C4-2B (cell line): ENCODE results near the gene KIAA1755.
A peak's percentile ranks its signal among the peaks of the same experiment; 100 is the strongest.

Experiments used
- H3K27ac ChIP-seq: fragments of 450-650 bp; 2 replicates; pipeline ENCODE4 v1.5.1; 2017
- CTCF ChIP-seq: fragments of 450-650 bp; conservative IDR thresholded peaks from 2 replicates; pipeline ENCODE4 v1.5.1; 2017; ENCODE audit warnings: mild to moderate bottlenecking
- ZFX ChIP-seq: fragments of 450-650 bp; IDR thresholded peaks from 2 replicates; pipeline ENCODE4 v1.6.1; 2017

KIAA1755 gene

GRCh38 chr20:38225240-38225899, 35.2 kb downstream of the KIAA1755 start:
- TF ChIP-seq ZFX = no peak
- TF ChIP-seq CTCF = no peak
- H3K27ac ChIP-seq = no peak overlapping the region

- H3K27ac ChIP-seq = no peak overlapping the region
- TF ChIP-seq ZFX = no peak
- TF ChIP-seq CTCF = no peak
Observed at GRCh38 chr20:38224531-38224930, 36.0 kb downstream of the KIAA1755 start.

GRCh38 chr20:38223743-38224100, 36.8 kb downstream of the KIAA1755 start:
- TF ChIP-seq CTCF (no peak), ZFX (no peak)
- no peak overlapping the region for H3K27ac ChIP-seq

- TF ChIP-seq CTCF (peak; percentile 75), ZFX (no peak)
Observed at GRCh38 chr20:38222923-38223742, 37.4 kb downstream of the KIAA1755 start.

GRCh38 chr20:38222231-38222922, 38.2 kb downstream of the KIAA1755 start:
- H3K27ac ChIP-seq = no peak overlapping the region
- TF ChIP-seq CTCF = peak; percentile 96
- no peak for TF ChIP-seq ZFX

More at GRCh38 chr20:38222923-38223742, 37.4 kb downstream of the KIAA1755 start:
- H3K27ac ChIP-seq = no peak overlapping the region

GRCh38 chr20:38221119-38221589, 39.4 kb downstream of the KIAA1755 start:
- TF ChIP-seq CTCF = peak; percentile 97
- TF ChIP-seq ZFX = no peak
- no peak overlapping the region for H3K27ac ChIP-seq
